KBM-7 (cell line): ENCODE measurements around the gene MRO.
A peak's percentile ranks its signal among the peaks of the same experiment; 100 is the strongest.
"Not testable (repeated sequence)": the region's sequence is repeated elsewhere in the genome, so short reads cannot be mapped to it uniquely, and the experiment has no call there.

Source experiments
- DNase-seq: peaks from one replicate; pipeline ENCODE4 v3.0.0-alpha.2; 2015
- in situ Hi-C: fragments of 300-500 bp; cut with MboI; formaldehyde crosslinking; loops from 2 replicates; pipeline ENCODE4 v1.14.3; 2020; ENCODE audit warnings: low sequenced_read_pairs, low pct_unique_long_range_greater_than_20kb, mixed read lengths

Gene MRO

DNA sequence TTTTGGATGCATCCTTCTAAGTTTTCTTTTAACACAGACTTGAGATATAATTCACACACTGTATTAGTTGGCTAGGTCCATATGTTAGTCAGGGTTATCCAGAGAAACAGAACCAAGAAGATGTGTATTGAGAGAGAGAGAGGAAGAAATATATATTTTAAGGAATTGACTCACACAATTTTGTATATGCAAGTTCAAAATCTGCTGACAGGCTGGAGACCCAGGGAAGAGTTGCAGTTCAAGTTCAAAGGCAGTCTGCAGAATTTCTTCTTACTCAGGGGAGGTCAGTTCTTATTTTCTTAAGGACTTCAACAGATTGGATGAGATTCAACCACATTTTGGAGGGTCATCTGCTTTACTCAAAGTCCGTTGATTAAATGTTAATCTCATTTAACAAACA lies 23.0 kb upstream of the MRO start:
- no peak for DNase-seq
- in situ Hi-C loops = loop anchor here (25.0 kb wide), 1 partner anchor 194 kb away; the partner anchor contains the start of gene SMAD4

DNA sequence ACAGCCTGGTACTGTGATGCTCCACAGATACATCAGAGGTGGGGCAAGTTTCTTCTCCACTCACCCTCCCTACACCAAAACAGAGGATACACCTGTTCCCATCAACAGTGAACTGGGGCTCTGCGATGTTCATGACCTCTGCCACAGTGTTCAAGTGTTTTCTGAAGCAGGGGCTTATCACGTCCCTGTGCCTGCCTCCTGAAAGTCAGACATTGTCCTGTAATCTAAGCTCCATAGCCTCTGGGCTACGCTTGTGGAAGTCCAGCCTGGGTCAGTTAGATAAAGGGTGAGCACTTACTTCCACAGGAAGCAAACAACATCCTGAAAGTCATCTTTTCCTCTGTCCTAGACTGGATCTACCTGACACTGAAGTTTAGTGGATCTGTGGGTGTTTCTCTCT lies 20.2 kb upstream of the MRO start:
- in situ Hi-C loops = loop anchor here (25.0 kb wide), 1 partner anchor 197 kb away; the partner anchor contains the start of gene SMAD4

DNA sequence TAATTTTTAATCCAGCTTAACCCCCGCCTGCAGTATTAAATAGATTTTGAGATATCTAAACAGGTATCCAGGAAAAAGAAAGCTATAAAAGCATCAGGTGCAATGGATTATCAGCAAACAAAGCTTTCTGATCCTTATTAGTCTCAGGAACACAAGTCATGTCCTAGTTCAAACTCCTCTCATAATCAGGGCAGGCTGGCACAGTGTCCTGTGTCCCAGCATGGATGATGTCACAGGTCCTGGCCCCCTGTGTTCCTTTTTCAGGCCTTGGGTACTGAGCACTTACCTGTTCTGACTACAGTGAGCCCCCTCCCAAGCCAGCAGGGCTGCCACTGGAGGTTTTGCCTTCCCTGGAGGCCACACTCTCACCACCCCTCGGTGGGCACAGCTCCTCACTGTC lies 19.5 kb upstream of the MRO start:
- in situ Hi-C loops = loop anchor here (25.0 kb wide), 1 partner anchor 198 kb away; the partner anchor contains the start of gene SMAD4
- no peak for DNase-seq

More for the DNA sequence above, 20.2 kb upstream of the MRO start:
- no peak for DNase-seq

DNA sequence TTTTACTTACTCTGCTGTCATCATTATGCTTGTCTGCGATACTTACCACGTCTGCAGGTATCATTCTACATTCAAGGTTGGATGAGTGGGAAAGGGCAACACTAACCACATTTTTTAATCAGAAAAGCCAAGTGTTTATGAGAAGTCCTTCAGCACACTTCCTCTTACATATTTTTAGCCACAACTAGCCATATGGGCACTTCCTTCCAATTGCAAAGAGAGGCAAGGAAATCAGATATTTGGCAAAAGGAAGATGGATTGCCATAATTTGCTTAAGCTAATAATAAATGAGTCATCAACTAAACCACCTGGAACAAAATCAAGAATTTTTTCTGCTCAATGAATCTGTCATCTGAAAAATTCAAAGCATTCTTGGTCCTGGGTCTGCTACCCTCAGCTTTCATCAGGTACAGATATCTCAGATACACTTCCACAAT lies 16.7 kb upstream of the MRO start:
- in situ Hi-C loops = loop anchor here (25.0 kb wide), 1 partner anchor 201 kb away; the partner anchor contains the start of gene SMAD4
- peak; percentile 73 for DNase-seq

DNA sequence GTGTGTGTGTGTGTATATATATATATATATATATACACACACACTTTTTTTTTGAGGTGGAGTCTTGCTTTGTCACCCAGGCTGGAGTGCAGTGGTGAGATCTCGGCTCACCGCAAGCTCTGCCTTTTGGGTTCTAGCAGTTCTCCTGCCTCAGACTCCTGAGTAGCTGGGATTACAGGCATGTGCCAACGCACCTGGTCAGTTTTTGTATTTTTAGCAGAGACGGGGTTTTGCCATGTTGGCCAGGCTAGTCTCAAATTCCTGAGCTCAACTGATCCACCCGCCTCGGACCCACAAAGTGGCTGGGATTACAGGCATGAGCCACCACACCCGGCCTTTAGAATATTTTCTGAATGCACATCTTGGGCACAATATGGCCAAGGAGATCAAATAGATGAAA lies 13.7 kb upstream of the MRO start:
- in situ Hi-C loops = loop anchor here (25.0 kb wide), 1 partner anchor 204 kb away; the partner anchor contains the start of gene SMAD4
- DNase-seq = not testable (repeated sequence)

DNA sequence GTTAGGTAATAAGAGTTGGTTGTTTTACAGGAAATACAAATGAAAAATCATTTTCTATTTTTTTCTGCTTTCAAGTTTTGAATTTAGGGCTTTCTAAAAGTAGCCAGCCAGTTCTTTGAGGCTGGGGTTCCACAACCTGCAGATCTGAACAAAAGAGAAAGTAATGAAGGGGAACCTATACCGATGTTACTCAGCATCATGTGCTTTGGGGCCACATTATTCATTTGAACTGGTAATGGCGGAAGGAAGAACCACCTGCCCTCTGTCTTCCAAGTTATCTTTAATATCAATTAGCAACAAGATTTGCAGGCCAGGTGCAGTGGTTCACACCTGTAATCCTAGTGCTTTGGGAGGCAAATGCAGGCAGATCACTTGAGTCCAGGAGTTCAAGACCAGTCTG lies 12.9 kb upstream of the MRO start:
- in situ Hi-C loops = loop anchor here (25.0 kb wide), 1 partner anchor 205 kb away; the partner anchor contains the start of gene SMAD4
- no peak for DNase-seq

DNA sequence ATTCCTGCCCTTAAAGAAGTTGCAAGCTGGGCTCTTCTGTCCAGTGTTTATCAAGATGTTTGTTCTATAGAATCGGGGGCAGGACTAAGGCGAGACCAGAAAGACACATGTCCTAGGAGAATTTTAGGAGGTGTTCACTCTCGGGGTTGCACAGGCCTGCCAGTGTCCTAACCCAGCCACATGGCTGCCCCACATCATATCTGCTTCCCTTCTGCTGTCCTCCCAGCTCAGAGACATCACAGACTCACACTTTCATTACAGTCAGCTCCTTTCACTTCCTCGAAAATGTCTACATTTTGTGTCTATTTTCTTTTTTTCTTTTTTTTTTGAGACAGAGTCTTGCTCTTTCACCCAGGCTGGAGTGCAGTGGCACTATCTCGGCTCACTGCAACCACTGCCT lies 10.7 kb upstream of the MRO start:
- no peak for DNase-seq
- in situ Hi-C loops = loop anchor here (25.0 kb wide), 1 partner anchor 207 kb away; the partner anchor contains the start of gene SMAD4

DNA sequence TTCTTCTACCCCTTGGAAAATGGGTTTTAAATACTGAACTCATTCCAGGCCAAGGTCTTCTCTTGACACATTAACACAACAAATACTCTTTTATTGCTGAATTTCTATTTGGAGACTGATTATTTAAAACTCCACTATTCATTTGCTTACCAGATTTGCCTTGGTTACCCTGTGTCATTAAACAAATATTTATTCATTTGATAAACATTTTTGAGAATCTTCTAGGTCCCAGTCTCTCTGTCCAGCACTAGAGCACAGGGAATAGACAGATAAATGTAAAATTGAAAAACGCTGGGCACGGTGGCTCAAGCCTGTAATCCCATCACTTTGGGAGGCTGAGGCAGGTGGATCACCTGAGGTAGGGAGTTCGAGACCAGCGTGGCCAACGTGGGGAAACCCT lies 9.8 kb upstream of the MRO start:
- in situ Hi-C loops = loop anchor here (25.0 kb wide), 1 partner anchor 208 kb away; the partner anchor contains the start of gene SMAD4

DNA sequence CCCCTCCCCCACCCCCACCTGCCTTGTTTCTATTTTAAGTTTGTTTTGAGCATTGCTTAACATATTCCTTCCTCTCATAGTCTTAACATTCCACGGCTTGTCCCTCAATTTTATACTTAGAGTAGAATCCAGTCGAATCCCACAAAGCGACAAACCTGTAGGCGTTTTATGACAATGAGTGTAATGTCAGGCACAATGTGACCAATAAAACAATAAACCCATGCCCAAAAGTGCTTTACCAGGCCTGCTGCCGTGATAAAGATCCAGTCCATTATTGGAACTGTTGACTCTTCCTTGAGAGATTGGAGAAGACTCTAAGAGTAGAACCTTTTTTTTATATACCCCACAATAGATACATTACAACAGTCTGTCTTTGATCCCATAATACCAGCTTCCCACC lies 6.2 kb upstream of the MRO start:
- DNase-seq = no peak
- in situ Hi-C loops = loop anchor here (25.0 kb wide), 1 partner anchor 211 kb away; the partner anchor contains the start of gene SMAD4

More for the DNA sequence above, 9.8 kb upstream of the MRO start:
- DNase-seq = no peak

DNA sequence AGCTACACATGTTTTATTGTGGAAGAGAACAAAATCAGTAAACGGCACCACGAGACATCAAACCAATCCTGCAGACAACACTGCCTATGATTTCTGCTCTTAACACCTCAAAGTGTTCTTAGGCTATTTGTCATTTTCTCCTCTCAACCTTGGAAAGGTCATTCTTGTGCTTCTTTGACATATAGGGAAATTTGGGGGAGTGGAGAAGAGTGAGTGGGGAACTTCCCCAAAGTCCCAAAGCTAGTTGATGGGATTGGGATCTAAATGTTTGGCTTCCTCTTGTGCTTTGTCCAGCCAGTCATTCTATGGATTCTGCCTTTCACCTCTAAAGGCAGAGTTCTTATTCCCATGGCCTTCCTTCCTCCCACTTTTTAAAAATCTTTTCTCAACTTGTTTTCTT lies 5.8 kb upstream of the MRO start:
- DNase-seq = no peak

DNA sequence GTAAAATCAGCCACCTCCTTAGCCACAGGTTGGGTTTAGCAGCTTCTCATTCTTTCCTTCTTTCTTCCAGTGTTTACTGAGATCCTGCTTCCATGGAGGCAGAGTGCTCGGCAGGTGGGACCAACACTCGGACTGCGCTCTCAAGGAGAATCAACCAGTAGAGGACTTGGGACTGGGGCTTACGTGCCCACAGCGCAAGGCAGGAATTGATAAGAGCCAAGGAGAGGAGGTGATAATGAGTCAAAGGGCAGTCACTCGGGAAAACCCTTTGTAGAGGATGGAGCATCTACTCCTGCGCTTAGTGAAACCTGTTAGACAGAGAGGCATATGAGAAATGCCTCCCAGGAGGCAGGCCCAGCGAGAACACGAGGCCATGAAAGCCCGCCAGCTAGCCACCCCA lies 2.9 kb upstream of the MRO start:
- in situ Hi-C loops = no loop called here

More for the DNA sequence above, 5.8 kb upstream of the MRO start:
- in situ Hi-C loops = loop anchor here (25.0 kb wide), 1 partner anchor 212 kb away; the partner anchor contains the start of gene SMAD4

DNA sequence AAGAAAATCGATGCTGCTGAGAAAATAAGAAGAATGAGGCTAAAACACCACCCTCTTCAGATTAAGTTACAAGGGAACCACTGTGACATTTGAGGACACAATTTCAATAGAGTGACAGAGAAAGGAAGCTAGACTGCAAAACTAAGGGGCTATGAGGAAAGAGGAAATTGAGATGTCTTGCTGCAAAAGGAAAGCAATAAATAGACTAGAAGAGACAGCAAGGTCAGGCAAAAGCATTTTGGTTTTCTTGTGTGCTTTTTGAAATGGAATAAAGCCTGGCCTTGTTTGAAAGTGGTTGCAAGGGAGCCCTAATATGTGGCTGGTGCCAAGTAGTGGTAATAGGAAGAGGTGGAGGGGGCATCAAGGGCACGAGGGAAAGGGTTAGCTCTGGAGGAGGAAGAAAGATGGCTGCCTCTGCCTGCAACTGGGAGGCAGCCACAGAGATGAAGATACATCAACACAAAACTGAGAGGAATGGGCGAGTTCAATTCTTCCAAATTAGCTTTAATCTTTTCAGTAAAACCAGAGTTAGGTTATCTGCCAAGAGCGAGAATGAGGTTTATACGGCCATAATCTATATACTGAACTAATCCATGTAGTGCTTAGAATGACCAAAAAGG lies 1.2 kb upstream of the MRO start:
- peak; percentile 50 for DNase-seq
- in situ Hi-C loops = no loop called here

More for the DNA sequence above, 2.9 kb upstream of the MRO start:
- DNase-seq = no peak

DNA sequence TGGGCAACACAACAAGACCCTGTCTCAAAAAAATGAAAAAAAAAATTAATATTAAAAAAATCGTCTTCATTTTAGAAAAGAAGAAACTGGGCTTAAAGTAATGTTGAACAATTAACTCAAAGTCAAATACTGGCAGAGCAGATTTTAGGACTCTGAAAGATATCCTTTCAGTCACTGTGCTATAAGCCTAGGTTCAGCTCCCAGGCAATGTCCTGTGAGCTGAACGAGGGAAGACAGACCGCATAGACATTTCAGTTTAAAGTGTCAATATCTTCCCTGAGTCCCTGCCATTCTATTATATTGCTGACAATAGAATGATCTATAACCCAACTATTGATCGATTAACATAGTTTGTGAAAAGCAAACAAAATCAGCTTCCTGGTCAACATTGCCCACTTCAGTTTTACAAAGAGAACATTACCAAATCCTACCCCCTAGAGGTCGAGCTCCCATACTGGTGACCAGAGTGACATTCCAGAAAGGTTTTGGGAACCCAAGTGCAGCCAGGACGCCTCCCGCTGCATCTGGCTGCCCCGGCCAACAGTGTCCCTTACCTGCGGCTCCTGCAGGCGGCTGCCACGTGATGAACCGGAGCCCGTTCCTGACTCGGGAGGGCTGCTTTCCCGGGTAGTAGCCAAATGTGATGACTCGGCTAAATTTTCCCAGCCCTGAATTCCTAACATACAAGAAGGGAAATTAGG lies 639 bp downstream of the MRO start:
- peak; percentile 19 for DNase-seq
- in situ Hi-C loops = no loop called here

DNA sequence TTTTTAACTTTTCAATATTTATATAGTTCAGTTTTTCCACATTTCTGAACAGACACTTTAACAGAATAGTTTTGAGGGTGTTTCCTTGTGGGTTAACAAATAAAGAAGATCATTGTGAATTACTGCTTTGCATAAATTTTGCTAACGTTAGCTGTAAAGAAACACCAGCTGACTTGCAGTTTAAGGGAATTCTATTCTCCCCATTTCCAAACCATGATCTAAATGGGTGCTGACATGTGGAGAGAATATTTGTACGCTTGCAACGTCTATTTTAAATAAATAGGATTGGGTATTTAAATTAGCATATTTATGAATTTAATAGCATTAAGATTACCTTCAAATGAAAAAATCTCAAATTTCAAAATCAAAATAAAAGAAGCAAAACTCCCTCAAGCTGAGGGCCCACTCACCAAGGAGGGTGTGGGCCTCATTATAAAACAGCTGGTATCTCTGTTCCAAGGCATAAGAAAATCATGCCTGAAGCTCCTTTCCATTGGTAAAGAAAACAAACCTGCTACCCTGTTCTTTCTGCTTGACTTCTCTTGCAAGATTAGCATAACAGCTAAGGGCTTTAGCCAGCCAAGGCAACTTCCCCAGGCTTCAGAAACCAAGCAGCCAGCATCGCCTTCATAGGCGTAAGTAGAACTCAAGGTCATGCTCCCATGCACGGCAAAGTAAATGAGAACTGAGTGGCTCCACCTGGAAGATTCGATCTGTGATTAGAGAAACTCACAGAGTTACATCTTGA lies 3.2 kb downstream of the MRO start:
- no peak for DNase-seq
- in situ Hi-C loops = no loop called here

DNA sequence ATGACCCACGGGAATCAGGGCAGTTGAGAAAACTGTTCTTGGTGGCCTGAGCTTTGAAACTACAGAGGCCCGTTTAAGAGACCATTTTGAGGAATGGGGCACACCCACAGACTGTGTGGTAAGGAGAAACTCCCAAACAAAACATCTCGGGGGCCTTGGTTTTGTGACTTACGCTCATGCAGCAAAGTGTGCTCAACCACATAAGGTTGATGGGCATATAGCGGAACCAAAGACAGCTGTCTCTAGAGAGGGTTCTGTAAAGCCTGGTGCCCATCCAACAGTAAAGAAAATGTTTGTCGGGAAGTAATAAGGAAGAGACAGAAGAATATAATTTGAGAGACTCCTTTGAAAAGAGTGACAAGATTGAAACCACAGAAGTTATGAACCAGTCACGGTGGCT lies 5.4 kb downstream of the MRO start:
- DNase-seq = no peak
- in situ Hi-C loops = no loop called here

DNA sequence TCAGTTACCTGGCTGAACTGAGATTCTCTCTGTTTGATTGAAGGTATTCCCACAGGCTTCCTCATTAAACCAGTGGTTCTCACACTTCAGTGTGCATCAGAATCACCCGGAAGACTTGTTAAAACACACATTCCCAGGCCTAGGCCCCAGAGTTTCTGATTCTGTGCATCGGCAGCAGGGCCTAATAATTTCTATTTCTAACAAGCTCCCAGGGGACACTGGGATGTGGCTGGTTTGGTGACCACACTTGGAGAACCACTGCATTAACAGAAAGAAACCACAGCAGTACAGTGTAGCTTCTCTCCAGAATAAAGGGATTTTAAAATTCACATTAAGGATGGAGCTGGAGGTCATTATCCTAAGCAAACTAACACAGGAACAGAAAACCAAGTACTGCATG lies 6.5 kb downstream of the MRO start:
- in situ Hi-C loops = no loop called here
- no peak for DNase-seq

DNA sequence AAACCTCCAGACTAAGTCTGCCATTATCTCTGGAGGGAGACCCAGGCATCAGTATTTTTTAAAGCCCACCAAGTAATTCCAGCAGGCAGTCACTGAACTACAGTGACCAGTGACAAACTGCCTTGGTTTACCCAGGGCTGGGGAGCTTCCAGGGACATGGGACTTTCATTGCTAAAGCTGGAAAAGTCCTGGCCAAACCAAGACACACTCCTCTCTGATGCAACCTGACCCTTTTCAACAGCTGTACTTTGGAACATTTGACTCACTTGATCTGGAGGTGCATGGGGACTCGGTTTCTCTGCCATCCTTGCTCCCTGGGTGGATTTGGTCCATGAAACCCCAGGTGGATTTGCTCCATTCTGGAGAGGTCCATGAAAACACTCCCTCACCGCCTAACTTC lies 7.0 kb downstream of the MRO start:
- DNase-seq = no peak
- in situ Hi-C loops = no loop called here

DNA sequence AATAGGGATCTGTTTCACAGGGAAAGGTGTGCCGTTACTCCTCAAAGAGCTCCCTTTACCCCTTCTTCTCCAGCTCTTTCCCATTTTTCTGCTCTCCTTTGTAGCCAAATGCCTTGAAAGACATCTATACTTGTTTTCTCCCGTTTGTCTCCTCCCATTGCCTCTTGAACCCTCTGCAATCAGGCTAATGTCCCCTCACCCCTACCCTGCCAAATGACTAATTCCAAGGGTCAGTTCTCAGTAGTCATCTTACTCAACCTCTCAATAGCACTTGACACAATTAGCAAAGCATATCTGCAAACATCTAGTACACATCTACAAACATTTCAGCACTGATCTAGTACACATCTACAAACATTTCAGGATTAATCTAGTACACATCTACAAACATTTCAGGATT lies 12.6 kb downstream of the MRO start:
- in situ Hi-C loops = no loop called here
- no peak for DNase-seq

DNA sequence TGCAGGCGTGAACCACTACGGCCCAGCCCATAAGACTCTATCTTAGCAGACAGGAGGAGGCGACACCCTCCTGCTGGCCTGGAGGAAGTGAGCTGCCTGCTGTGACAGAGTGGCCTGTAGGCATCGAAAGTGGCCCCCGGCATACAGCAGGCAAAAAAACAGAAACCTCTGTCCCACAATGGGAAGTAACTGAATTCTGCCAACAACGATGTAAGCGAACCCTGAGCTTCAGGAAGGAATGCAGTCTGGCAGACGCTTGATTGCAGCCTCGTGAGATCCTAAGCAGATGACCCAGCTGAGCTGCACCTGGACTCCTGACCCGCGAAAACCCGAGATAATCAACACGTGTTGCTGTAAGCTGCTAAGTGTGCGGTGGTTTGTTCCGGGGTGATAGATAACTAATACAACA lies 13.6 kb downstream of the MRO start:
- peak; percentile 28 for DNase-seq
- in situ Hi-C loops = no loop called here
